ENCODE measurements around the gene NDUFA5. TPM values are rescaled to one million over a fixed set of nuclear protein-coding genes. Genes with fewer than 3 reads are reported as not detected.
A peak's percentile ranks its signal among the peaks of the same experiment; 100 is the strongest.

The NDUFA5 gene
- total and polyA plus RNA-seq, 2 experiments from 2014 or later: 55.2 to 207 TPM

- DNase-seq (ENCODE audit: low spot score) (no peak), ATAC-seq (no peak)
- H3K27me3 ChIP-seq (ENCODE audit: insufficient read depth): no peaks in the 10 kb centered on the region
- H3K4me1 Mint-ChIP-seq: peaks cover 35% of the 10 kb centered on the region
- TF ChIP-seq STAT1 (IDR thresholded peaks at IDR 0.05; ENCODE audit: unreplicated experiment) (no peak), CREB1 (CRISPR knock-in tag; IDR thresholded peaks at IDR 0.05; ENCODE audit: low read depth) (no peak), EZH2phosphoT487 (IDR thresholded peaks at IDR 0.05; ENCODE audit: unreplicated experiment) (no peak), ZNF114 (CRISPR knock-in tag; IDR thresholded peaks at IDR 0.05) (no peak), JUNB (IDR thresholded peaks at IDR 0.05; ENCODE audit: unreplicated experiment) (no peak), ZNF331 (CRISPR knock-in tag; IDR thresholded peaks at IDR 0.05; ENCODE audit: low read depth) (no peak), EZH2 (IDR thresholded peaks at IDR 0.05; ENCODE audit: low read depth, unreplicated experiment) (no peak), NANOG (IDR thresholded peaks at IDR 0.05; ENCODE audit: borderline replicate concordance) (no peak), ETS1 (IDR thresholded peaks at IDR 0.05) (no peak), POLR2AphosphoS5 (IDR thresholded peaks at IDR 0.05; ENCODE audit: low read depth) (no peak)
- TF ChIP-seq, protein P1, sequence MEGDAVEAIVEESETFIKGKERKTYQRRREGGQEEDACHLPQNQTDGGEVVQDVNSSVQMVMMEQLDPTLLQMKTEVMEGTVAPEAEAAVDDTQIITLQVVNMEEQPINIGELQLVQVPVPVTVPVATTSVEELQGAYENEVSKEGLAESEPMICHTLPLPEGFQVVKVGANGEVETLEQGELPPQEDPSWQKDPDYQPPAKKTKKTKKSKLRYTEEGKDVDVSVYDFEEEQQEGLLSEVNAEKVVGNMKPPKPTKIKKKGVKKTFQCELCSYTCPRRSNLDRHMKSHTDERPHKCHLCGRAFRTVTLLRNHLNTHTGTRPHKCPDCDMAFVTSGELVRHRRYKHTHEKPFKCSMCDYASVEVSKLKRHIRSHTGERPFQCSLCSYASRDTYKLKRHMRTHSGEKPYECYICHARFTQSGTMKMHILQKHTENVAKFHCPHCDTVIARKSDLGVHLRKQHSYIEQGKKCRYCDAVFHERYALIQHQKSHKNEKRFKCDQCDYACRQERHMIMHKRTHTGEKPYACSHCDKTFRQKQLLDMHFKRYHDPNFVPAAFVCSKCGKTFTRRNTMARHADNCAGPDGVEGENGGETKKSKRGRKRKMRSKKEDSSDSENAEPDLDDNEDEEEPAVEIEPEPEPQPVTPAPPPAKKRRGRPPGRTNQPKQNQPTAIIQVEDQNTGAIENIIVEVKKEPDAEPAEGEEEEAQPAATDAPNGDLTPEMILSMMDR (conservative IDR thresholded peaks at IDR 0.05; ENCODE audit: low read depth in 2 of 2): no peak
- TF ChIP-seq, protein P2, sequence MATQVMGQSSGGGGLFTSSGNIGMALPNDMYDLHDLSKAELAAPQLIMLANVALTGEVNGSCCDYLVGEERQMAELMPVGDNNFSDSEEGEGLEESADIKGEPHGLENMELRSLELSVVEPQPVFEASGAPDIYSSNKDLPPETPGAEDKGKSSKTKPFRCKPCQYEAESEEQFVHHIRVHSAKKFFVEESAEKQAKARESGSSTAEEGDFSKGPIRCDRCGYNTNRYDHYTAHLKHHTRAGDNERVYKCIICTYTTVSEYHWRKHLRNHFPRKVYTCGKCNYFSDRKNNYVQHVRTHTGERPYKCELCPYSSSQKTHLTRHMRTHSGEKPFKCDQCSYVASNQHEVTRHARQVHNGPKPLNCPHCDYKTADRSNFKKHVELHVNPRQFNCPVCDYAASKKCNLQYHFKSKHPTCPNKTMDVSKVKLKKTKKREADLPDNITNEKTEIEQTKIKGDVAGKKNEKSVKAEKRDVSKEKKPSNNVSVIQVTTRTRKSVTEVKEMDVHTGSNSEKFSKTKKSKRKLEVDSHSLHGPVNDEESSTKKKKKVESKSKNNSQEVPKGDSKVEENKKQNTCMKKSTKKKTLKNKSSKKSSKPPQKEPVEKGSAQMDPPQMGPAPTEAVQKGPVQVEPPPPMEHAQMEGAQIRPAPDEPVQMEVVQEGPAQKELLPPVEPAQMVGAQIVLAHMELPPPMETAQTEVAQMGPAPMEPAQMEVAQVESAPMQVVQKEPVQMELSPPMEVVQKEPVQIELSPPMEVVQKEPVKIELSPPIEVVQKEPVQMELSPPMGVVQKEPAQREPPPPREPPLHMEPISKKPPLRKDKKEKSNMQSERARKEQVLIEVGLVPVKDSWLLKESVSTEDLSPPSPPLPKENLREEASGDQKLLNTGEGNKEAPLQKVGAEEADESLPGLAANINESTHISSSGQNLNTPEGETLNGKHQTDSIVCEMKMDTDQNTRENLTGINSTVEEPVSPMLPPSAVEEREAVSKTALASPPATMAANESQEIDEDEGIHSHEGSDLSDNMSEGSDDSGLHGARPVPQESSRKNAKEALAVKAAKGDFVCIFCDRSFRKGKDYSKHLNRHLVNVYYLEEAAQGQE (IDR thresholded peaks at IDR 0.05; ENCODE audit: unreplicated experiment): no peak
- TF ChIP-seq, protein P3, sequence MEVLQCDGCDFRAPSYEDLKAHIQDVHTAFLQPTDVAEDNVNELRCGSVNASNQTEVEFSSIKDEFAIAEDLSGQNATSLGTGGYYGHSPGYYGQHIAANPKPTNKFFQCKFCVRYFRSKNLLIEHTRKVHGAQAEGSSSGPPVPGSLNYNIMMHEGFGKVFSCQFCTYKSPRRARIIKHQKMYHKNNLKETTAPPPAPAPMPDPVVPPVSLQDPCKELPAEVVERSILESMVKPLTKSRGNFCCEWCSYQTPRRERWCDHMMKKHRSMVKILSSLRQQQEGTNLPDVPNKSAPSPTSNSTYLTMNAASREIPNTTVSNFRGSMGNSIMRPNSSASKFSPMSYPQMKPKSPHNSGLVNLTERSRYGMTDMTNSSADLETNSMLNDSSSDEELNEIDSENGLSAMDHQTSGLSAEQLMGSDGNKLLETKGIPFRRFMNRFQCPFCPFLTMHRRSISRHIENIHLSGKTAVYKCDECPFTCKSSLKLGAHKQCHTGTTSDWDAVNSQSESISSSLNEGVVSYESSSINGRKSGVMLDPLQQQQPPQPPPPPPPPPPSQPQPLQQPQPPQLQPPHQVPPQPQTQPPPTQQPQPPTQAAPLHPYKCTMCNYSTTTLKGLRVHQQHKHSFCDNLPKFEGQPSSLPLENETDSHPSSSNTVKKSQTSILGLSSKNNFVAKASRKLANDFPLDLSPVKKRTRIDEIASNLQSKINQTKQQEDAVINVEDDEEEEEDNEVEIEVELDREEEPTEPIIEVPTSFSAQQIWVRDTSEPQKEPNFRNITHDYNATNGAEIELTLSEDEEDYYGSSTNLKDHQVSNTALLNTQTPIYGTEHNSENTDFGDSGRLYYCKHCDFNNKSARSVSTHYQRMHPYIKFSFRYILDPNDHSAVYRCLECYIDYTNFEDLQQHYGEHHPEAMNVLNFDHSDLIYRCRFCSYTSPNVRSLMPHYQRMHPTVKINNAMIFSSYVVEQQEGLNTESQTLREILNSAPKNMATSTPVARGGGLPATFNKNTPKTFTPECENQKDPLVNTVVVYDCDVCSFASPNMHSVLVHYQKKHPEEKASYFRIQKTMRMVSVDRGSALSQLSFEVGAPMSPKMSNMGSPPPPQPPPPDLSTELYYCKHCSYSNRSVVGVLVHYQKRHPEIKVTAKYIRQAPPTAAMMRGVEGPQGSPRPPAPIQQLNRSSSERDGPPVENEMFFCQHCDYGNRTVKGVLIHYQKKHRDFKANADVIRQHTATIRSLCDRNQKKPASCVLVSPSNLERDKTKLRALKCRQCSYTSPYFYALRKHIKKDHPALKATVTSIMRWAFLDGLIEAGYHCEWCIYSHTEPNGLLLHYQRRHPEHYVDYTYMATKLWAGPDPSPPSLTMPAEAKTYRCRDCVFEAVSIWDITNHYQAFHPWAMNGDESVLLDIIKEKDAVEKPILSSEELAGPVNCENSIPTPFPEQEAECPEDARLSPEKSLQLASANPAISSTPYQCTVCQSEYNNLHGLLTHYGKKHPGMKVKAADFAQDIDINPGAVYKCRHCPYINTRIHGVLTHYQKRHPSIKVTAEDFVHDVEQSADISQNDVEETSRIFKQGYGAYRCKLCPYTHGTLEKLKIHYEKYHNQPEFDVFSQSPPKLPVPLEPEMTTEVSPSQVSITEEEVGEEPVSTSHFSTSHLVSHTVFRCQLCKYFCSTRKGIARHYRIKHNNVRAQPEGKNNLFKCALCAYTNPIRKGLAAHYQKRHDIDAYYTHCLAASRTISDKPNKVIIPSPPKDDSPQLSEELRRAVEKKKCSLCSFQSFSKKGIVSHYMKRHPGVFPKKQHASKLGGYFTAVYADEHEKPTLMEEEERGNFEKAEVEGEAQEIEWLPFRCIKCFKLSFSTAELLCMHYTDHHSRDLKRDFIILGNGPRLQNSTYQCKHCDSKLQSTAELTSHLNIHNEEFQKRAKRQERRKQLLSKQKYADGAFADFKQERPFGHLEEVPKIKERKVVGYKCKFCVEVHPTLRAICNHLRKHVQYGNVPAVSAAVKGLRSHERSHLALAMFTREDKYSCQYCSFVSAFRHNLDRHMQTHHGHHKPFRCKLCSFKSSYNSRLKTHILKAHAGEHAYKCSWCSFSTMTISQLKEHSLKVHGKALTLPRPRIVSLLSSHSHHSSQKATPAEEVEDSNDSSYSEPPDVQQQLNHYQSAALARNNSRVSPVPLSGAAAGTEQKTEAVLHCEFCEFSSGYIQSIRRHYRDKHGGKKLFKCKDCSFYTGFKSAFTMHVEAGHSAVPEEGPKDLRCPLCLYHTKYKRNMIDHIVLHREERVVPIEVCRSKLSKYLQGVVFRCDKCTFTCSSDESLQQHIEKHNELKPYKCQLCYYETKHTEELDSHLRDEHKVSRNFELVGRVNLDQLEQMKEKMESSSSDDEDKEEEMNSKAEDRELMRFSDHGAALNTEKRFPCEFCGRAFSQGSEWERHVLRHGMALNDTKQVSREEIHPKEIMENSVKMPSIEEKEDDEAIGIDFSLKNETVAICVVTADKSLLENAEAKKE (CRISPR knock-in tag; IDR thresholded peaks at IDR 0.05): no peak
- H3K27ac Mint-ChIP-seq: peak overlapping the region; percentile 50; the same call in 1 of the 2 replicates
- H3K27ac ChIP-seq (ENCODE audit: low read depth): 0 out of 2 replicates have a peak overlapping the region, but pooled peaks have one; percentile 47
- H3K79me2 ChIP-seq (replicated peaks; ENCODE audit: insufficient read depth): no peaks in the 10 kb centered on the region
- no peaks in the 10 kb centered on the region for H3K9me3 Mint-ChIP-seq
- H3K4me3 ChIP-seq: no peak overlapping the region
- peaks cover 27% of the 10 kb centered on the region for H3K4me1 ChIP-seq (ENCODE audit: insufficient read depth)
- H3K36me3 Mint-ChIP-seq (ENCODE audit: low read depth): no peaks in the 10 kb centered on the region
- peak overlapping the region; percentile 52 for H2AFZ ChIP-seq
- H3K4me2 ChIP-seq: no peak overlapping the region
- no peaks in the 10 kb centered on the region for H3K36me3 ChIP-seq (ENCODE audit: insufficient read depth)
- peaks cover 5% of the 10 kb centered on the region for H3K27me3 Mint-ChIP-seq (ENCODE audit: insufficient read depth, low read depth, poor library complexity)
- no peaks in the 10 kb centered on the region for H4K20me1 ChIP-seq (replicated peaks; ENCODE audit: insufficient read depth)
- H3K9me2 ChIP-seq (ENCODE audit: insufficient read depth): no peaks in the 10 kb centered on the region
- H3F3A ChIP-seq (replicated peaks; ENCODE audit: low read depth): no peaks in the 10 kb centered on the region
- H3K4me3 Mint-ChIP-seq: no peak overlapping the region
Measured at GRCh38 chr7:123573896-123574467, 16.4 kb upstream of the NDUFA5 start.
